Activated CD4-positive, alpha-beta T cell treated with anti-CD3 and anti-CD28 coated beads for 1 hour (primary cell): ENCODE measurements around the gene TSSK3.

Source experiments
- DNase-seq: peaks from one replicate; pipeline ENCODE4 v3.0.0-alpha.2; 2020

TSSK3 gene, protein sequence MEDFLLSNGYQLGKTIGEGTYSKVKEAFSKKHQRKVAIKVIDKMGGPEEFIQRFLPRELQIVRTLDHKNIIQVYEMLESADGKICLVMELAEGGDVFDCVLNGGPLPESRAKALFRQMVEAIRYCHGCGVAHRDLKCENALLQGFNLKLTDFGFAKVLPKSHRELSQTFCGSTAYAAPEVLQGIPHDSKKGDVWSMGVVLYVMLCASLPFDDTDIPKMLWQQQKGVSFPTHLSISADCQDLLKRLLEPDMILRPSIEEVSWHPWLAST

DNA sequence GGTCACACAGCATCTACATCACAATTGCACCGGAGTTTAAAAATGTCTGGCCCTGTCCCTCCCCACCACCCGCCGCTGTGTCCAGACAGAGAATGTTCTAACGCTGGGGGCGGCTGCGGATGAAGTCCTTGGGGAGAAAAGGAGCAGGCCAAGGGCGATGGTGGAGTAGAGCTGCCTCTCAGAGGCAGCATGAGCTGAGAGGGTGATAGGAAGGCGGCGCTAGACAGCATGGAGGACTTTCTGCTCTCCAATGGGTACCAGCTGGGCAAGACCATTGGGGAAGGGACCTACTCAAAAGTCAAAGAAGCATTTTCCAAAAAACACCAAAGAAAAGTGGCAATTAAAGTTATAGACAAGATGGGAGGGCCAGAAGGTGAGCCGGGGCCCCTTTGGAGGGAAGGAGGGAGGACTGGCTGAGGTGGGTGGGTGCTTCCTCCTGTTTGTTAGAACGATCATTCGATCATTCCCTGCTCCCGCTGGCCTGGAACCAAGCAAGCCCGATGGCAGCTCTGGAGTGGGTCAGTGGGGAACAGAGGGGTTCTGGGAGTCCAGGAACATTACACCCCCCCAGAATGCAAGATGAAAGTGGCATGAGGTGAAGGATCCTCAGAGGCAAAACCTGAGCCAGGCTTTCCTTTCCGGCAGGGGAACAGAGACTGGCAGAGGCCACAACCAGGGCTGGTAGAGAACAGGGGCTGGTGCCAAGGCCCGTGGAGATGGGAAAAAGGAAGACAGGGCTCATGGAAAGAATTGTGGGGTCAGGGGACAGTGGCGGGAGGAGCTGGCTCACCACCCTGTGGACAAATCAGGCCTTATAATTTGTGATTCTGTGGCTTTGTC is at the start of gene TSSK3, which contains the start of gene FAM229A:
TSSK3 (plus strand) TSS at position 66 of the 840 bp plus-strand sequence; CDS start at position 229, 163 bp downstream.
FAM229A (minus strand) TSS at position 12 of the 840 bp plus-strand sequence. CDS start 394 bp downstream, outside the sequence.
- DNase-seq = no peak

DNA sequence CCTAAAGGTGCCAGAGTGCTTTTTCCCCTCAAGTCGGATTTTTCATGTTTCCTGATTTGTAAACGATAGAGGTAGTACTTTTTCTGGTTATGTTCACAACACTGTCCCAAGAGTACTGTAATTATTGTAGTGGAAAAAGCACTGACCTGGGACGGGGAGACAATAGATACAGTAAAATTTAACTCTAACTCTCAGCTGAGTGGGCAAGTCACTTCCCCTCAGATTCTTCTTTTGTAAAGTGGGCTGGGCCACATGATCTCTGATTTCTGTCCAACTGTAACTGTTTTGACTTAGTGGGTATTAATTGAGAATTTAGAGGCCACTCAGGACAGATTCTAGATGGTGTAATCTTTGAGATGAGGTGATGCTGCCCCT is 45.4 kb upstream of the TSSK3 start:
- no peak for DNase-seq

DNA sequence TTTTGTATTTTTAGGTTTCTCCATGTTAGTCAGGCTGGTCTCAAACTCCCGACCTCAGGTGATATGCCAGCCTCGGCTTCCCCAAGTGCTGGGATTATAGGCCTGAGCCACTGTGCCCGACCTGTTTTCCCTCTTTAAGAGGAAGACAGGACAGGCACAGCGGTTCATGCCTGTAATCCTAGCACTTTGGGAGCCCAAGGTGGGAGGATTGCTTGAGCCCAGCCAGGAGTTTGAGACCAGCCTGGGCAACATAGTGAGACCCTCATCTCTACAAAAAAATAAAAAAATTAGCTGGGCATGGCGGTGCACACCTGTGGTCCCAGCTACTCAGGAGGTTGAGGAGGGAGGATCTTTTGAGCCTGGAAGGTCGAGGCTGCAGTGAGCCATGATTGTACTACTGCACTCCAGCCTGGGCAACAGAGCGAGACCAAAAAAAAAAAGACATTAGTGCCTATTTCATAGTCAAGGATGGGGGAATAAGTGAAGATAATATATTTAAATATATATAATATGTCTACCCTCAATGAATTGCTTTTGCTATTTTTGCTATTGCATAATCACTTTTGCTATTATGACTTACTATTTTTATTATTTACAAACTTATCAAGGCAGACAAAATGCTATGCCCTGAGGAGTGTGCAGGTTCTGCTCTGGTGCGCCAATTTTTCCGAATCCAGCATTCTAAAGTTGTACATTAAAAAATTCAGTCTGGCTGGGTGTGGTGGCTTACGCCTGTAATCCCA is 44.0 kb upstream of the TSSK3 start:
- DNase-seq = no peak

DNA sequence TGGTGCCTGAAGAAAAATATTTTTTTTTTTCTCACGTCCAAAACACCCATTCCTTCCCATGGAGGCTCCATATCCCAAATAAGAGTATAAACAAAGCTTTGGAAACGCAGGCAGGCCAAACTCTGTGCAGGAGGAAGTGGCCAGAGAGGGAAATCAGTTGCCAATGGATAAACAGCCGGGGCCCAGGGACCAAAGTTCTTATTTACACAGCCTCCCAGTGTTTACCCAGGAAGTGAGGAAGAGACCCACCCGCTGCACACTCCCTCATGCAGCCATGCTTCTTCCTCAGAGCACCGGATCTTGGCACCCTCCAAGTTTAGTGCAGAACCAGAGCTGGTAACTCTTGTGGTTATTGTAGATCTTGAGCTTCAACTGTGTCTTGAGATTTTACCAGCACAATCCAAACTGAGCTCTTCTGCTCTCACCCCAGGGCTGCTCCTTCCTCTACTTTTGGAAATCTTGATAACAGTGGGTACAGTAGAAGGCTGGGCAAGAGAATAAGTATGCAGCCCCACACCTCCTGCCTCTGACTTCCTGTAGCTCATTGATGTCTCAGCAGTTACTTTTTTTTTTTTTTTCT is 40.5 kb upstream of the TSSK3 start:
- no peak for DNase-seq

DNA sequence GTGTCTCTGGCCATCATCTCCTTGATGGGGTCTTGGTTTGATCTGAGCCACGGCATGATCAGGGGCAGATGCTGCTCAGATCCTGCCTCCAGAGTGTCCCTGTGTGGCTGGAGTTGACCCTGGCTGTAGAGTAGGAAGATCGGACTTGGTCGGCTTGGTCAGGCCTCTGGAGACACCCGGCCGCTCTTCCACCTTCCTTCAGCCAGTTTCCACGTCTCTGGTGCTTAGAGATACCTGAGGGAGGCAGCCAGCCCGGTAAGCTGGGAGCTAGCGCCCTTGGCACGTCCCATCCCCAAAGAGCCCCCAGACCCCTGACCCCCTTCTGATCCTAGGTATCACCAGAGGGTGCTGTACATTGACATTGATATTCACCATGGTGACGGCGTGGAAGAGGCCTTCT is 35.1 kb upstream of the TSSK3 start:
- DNase-seq = no peak

DNA sequence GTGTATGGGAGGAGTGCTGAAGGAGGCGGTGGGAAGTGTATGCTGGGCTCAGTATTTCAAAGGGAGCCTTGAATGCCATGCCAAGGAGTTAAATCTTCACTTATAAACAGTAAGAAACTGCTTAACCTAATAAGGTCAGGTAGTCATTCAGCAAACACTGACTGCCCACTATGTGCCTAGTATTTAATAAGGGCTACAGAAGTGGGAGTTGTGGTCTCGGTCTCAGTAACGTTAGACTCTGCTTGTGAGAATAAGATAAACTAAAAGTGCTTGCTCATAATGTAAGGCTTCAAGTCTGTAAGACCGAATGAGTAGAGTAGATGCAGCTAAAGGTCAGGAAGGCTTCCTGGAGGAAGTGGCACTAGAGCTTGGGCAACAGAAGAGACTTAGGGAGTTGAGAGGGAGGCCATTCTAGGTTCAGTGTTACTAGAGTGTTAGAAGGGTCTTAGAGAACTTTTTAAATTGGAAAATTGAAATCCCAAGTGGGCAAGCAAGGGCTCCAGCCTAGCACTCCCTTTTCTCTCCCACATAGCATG is 32.3 kb upstream of the TSSK3 start:
- DNase-seq = no peak

DNA sequence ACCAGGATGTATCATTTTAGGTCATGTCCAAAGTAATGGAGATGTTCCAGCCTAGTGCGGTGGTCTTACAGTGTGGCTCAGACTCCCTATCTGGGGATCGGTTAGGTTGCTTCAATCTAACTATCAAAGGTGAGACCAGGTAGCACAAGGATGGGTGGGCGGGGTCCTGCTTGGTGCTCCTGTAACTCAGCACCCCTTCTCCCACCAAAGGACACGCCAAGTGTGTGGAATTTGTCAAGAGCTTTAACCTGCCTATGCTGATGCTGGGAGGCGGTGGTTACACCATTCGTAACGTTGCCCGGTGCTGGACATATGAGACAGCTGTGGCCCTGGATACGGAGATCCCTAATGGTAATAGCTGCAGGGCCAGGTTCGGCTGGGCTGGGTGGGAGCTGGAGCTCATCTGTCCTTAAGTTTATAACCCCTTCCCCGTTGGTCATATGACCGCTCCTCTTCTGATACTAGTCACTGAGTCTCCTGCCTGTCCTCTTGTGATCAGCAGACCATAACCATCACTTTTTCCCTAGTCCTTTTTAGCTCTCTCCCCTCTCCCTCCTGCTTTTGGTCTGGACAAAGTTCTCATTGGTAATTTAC is 31.7 kb upstream of the TSSK3 start:
- DNase-seq = no peak

DNA sequence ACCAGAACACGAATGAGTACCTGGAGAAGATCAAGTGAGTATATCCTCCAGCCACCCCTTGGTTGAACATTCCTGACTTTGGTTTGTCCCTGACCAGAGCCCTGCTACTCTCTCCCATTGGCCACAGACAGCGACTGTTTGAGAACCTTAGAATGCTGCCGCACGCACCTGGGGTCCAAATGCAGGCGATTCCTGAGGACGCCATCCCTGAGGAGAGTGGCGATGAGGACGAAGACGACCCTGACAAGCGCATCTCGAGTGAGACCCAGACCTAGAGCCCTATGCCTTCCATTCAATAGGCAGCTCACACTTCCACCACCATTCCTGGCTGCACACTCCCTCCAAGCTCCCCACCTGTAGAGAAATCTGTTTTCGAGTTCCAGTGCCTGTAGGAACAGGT is 30.8 kb upstream of the TSSK3 start:
- no peak for DNase-seq

DNA sequence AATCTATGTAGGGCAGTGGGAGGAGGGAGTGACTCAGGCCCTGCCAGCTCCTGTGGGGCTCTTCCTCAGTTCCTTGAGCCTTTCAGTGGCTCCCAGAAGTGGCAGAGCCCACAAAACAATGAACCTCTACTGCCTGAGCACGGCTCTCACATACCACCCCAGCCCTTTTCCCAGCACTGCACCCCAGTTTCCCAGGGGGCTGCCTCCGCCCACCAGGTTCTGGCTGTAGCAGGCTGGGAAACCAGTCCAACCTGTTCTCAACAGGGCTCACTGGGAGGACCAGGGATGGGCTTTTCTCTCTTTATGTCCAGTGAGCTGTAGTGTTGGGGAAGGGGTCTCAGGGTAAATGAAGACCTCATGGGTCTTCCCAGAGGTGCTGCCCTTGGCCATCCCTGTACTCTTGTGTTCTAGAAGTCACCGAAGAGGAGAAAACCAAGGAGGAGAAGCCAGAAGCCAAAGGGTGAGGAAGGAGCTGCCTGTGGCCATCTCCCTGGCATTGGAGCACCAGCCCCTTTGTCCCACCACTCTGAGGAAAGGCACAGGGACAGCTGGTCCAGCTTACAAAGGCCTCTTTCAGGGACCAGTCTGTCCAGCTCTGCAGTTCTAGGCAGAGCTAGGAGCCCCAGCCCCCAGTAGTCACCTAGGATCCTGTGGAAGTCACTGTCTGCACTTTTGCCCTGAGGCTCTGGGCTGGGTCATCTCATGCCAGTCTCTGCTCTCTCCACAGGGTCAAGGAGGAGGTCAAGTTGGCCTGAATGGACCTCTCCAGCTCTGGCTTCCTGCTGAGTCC is 29.9 kb upstream of the TSSK3 start:
- DNase-seq = no peak

DNA sequence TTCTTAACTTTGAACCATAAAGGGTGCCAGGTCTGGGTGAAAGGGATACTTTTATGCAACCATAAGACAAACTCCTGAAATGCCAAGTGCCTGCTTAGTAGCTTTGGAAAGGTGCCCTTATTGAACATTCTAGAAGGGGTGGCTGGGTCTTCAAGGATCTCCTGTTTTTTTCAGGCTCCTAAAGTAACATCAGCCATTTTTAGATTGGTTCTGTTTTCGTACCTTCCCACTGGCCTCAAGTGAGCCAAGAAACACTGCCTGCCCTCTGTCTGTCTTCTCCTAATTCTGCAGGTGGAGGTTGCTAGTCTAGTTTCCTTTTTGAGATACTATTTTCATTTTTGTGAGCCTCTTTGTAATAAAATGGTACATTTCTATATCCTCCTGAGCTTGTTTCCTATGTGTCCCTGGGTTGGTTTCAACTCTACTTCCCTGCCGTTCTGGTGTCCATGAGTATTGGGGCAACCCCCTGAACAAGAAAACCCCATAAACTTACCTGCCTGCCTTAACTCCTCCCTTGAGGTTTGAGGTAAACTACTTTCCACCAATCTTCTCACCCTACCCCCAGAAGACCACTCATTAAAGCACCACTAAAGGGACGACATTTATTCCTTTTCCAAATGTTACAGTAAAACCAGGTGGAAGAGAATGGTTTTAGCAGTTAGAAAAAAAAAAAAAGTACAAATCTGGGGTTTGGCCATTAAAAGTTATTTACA is 28.9 kb upstream of the TSSK3 start:
- DNase-seq = no peak

DNA sequence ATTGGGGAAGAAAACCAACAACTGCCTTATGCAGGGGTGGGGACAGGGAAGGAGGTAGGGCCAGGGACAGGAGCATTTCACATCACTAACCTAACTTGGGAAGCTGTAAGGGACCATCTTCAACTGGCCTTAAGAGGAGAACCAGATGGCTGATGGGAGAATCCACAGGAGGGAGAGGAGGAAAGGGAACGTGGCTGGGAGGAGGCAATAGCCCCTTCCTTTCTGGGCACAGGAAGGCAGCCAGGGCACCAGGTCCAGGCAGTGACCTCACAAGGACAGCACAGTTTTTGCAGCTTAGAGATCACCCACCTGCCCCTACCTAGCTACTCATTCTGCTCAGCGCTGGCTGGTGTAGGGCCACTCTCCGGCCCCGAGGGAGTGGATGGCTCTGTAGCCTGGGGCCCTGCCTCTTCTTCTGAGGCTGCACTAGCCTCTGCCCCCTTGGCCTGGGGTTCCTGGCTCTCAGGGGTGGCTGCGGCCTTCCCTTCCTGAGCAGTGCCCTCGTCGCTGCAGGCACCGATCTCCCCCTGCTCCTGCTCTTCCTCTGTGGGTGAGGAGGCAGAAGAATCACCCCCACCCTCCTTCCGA is 28.0 kb upstream of the TSSK3 start:
- DNase-seq = no peak

DNA sequence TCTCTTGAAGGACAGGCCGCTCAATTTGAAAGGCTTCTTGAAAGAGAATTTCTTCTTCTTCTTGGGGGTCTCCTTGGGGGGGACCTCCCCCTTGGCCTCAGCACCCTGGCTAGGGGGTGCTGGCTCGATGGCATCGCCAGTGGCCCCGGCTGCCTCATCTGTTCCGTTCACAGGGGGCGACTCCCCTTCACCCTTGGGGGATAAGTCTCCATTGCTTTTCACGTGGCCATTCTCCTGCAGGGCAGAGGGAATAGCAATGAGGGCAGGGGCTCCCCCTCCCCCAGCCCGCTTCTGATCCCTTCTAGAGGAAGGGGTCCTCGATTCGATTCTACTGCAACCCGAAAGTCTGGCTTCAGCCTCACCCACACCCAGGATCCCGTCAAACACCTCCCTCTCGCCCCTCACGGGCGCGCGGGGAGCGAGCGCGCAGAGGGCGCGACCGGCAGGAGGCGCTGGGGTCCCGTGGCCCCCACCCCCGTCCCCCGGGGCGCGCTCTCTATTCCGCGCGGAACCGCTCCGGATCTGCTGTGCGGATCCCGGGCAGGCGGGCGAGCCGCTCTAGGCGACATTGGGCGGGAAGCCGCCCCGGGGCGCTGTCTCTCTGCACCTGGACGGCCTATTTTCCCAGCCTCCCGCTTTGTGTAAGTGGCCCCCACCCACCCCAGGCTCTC is 27.3 kb upstream of the TSSK3 start:
- DNase-seq = peak; percentile 57

DNA sequence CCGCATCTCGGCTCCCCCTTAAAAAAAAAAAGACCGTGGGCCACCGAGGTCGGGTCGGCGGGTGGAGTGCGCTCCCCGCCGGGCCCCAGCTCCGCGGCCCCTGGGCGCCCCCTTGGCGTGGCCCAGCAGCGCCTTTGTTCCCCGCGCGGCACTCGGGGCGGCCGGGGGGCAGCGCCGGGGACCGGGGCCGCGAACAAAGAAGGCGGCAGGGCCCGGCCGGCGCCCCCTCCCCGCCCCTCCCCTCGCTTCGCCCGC is 26.9 kb upstream of the TSSK3 start:
- DNase-seq = no peak

DNA sequence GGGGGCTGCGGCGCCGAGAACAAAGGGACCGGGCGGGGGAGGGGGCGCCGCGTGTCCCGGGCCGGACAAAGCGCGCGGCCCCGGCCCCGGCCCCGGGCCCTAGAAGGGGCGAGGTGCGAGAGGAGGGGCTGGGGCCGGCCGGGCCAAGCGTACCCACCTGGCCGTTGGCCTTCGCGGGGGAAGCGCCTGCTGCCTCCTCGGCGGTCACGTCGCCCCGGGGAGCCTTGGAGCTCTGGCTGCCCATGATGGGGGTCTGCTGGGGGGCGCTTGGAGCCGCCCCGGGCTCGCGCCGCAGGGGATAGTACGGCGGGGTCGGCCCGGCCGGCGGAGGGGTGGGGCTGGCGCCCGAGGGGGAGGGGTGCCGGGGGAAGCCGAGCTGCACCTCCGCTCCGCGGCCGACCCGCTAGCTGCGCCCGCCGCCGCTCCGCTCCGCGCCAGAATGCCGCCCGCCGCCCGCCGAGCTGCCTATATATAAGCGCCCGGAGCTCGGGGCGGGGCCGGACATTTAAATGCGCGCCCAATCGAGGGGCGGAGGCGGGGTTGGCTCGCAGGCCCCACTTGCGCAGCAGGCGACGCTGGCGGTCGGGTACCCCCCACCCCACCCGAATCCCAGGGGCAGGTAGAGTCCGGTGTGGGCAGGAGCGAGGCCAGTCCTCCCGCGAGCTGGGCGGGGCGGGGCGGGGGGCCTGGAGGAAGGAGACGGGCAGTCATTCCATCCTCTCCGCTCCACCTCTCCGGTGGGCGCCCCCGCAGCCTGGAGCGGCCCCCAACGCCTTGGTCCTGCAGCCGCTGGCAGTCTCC is 26.3 kb upstream of the TSSK3 start, which contains the start of gene MARCKSL1:
MARCKSL1 (minus strand) TSS at position 444 of the 801 bp plus-strand sequence; CDS start at position 244, 200 bp downstream.
- DNase-seq = peak; percentile 86

DNA sequence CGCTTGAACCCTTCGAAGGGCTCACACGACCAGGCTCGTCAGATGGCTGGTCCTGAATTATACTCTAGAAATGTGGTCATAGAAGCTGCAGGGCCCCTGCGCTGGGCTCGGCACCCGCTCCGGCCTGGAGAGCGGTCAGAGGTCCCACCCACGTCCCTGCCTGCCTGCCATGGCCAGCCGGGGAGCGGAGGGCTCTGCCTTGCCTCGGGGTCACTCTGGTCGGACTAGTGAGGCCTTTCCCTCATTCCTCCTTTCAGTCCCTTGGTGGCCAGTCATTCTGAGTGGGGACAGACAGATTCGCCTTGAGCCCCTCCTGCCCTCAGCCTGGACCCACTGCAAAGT is 25.8 kb upstream of the TSSK3 start:
- DNase-seq = no peak

DNA sequence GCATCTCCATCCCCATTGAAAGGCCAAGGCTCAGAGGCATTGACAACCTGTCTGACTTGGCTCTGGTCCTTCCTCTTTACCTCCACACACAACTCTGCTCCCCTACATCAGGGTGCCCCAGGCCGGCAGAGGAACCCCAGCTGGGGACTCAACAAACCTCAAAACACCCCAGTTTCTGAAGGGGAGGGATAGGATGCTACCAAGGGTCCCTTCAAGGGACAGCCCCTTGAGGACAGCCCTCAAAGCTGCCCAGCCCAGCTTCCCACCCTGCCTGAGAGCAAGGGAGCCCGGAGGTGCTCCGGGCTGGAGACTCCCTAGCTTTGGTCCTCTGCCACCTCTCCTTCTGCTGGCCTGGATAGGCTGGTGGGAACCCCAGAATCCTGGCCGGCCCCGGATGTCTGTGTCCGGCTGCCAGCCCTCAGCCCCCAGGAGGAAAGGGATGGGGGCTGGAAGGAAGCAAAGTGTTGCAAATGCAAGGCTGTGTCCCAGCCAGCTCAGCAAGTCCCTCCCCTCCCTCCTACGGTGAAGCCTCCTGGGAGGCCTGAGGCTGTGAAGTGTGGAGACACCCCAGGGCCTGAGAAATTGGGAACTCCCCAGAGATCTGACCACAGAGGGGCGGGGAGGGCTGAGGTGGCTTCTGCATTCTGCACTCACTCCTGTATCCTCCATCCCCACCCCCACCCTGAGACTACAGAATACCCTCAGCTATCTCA is 25.2 kb upstream of the TSSK3 start:
- no peak for DNase-seq

DNA sequence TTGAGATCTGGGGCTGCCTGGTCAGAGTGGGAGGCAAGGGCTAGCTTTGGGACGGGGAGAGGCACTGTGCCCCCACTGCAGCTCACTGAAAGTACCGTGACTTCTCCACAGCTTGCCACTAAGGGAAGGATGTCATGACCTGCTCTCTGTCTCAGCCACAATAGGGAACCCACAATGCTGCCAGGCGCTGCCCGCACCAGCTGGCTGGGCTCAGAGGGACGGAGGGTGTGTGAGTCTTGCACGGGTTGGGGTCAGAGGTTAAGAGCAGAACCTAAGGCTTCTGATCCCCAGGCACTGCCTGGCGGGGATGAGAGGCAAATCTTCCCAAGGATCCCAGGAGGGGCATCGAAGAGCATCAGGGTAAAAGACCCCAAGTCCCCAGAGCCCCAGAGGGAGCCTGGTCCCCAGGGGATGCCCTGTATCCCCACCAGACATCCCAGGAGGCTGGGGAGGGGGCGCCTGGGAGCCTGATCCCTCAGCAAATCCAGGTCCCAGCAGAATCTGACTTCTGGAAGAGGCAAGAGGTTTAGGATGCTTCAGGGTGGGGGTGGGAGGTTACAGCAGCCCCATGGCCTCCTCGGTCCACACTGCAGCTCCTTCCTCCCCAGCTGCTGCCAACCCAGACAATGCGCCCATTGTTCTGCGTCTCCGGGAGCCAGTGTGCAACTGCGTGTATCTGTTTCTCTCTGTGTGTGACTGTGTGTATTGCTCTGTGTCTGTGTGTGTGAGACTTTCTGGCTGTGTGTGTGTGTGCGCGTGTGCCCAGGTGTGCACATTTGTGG is 24.3 kb upstream of the TSSK3 start:
- DNase-seq = no peak

DNA sequence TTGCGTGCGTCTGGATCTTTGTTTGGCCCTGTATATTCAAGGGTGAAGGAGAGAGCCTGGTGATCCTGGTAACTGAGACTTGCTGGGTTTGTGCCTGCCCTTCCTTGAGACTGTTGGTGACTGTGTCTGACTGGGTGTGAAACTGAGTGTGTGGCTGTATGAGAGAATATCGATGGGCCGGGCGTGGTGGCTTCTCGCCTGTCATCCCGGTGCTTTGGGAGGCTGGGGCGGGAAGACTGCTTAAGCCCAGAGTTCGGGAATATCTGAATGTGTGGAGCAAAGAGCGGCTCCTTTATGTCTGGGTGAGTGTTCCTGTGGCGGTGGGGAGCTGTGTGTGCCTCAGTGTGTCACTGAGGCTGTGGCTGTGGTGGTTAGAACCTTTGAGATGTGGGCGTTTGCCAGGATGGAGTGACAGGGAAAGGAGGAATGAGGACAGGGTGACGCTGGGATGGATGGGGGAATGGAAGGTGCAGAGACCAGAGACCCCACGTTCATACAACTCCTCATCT is 23.6 kb upstream of the TSSK3 start:
- DNase-seq = no peak
